Brain pericyte (primary cell): ENCODE results near the gene POP7.
"Not testable (repeated sequence)": the region's sequence is repeated elsewhere in the genome, so short reads cannot be mapped to it uniquely, and the experiment has no call there.

ENCODE experiments used
- DNase-seq: peaks from one replicate; pipeline ENCODE4 v3.0.0-alpha.2; 2012; ENCODE audit warnings: low read depth, low spot score

Gene POP7

GRCh38 chr7:100691676-100692577 lies 14.0 kb upstream of the POP7 start:
- DNase-seq, result no peak

DNA sequence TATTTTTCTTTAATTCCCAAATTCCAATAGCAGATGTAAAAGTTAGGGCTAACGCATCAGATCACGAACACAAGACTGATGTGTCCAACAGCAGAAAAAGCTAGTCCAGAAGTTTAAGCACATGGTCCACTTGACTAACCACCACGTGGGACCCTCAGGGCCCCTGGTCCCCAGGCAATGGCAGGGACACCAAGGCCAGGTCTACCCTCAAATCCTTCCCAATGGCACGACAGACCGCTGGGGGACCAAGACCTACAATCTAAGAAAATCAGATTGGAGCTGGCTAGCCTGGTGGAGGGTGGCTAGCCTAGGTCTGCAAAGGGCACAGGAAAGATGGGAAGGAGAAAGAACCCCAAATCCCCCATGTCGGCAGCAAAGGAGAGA lies 13.4 kb upstream of the POP7 start:
- no peak for DNase-seq

DNA sequence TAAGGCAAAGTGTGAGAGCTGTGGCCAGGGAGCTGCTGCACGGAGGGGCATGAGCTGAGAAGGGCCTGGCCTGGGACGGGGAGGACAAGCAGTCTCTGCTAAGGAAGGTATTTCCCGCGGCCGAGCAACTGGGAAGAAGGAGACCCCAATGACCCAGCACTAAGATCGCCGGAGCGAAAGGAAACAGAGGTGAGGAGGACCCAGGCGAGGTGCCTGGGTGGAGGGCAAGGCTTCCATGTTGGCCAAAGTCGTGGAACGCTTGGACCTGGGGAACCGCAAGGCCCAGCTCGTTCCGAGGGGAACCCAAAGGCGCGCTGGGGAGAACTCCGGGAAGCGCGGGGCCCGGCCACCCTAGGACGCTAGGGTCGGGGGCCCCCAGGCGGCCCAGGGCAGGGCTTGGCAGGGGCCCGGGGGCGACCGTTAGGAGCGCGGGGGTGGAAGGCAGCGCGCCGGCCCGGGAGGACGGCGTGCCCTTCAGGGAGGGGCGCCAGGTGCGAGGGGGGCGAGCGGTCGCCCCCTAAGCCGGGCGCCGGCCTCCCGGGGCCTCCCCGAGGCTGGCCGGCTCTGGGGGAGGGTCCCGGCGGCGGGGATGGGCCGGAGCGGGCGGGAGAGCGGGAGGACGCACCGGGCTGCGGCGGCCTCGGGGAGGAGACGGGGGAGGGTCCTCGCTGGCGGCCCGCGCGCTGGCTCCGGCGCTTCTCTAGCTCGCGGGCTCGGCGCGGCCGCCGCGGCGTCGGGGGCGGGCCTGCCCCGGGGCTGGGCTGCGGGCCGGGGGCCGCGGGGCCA lies 12.4 kb upstream of the POP7 start:
- DNase-seq, result no peak

- no peak for DNase-seq
Observed at GRCh38 chr7:100694098-100694745, 11.7 kb upstream of the POP7 start, which contains the start of gene GIGYF1. TSS of gene GIGYF1 (minus strand) at chr7:100694250. CDS start at chr7:100688238, 6,012 bp downstream.

DNA sequence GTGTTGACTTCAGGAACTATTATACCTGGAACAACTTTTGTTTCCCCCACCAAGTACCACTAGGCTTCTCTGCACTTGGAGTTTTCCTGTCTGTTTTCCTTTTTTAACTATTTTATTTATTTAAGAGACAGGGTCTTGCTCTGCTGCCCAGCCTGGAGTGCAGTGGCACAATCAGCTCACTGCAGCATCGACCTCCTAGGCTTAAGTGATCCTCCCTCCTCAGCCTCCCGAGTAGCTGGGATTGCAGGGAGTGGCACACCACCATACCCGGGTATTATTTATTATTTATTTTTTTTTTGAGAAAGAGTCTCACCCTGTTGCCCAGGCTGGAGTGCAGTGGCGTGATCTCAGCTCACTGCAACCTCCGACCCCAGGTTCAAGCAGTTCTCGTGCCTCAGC lies 9.8 kb upstream of the POP7 start:
- DNase-seq, result no peak

- DNase-seq, result no peak
Observed at GRCh38 chr7:100699018-100699417, 6.9 kb upstream of the POP7 start.

DNA sequence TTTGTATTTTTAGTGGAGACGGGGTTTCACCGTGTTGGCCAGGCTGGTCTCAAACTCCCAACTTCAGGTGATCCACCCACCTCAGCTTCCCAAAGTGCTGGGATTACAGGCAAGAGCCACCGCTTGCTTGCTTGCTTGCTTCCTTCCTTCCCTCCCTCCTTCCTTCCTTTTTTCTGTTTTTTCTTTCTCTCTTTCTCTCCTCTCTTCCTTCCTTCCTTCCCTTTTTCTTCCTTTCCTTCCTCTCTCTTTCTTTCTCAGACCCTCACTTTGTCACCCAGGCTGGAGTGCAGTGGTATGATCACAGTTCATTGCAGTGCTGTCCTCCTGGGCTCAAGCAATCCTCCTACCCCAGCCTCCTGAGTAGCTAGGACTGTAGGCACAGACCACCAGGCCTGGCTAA lies 4.8 kb upstream of the POP7 start:
- DNase-seq, result not testable (repeated sequence)

- peak; percentile 44 for DNase-seq
Observed at GRCh38 chr7:100705320-100705752, 585 bp upstream of the POP7 start.

GRCh38 chr7:100706672-100707311 lies 871 bp downstream of the POP7 start:
- no peak for DNase-seq

DNA sequence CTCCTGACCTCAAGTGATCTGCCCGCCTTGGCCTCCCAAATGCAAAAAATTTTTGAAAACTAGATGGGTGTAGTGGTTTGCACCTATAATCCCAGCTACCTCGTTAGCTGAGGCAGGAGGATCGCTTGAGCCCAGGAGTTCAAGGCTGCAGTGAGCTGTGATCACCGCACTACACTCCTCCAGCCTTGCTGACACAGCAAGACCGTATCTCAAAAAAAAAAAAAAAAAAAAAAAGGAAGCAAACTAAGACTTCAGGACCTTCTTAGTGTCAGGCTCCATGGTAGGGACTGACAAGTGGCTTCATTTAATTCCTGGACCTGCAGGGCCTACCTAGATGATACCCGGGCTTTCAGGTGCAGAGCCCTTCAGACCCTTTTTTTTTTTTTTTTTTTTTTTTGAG lies 2.5 kb downstream of the POP7 start:
- no peak for DNase-seq

DNA sequence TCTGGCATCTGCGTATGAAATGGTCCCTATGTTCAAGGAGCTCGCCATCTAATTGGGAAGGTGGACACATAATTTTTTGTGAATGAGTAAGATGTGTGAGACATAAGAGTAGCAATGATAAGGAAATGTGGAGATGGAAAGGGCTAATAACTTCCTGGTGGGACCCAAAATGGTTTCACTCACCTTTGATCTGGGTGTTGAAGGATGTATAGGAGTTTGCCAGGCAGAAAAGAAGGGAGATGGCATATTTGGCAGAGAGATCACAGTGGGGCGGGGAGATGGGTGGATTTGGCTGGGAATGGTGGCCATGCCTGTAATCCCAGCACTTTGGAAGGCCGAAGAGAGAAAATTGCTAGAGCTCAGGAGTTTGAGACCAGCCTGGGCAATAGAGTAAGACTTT lies 4.5 kb downstream of the POP7 start:
- DNase-seq, result no peak

- no peak for DNase-seq
Observed at GRCh38 chr7:100711369-100711768, 5.4 kb downstream of the POP7 start.

GRCh38 chr7:100714725-100715124 lies 8.8 kb downstream of the POP7 start:
- no peak for DNase-seq

DNA sequence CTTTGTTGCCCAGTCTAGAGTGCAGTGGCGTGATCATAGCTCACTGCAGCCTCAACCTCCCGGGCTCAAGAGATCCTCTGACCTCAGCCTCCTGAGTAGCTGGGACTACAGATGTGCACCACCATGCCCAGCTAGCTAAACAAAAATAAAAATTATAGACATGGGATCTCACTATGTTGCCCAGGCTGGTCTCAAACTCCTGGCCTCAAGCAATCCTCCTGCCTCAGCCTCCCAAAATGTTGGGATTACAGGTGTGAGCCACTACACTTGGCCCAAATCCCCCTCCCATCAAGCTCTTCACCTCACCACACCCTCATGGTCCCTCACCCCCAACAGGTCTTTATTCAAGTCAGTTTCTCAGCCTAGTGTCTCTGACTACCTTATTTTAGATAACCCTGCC lies 11.2 kb downstream of the POP7 start:
- not testable (repeated sequence) for DNase-seq

GRCh38 chr7:100719523-100720278 lies 13.8 kb downstream of the POP7 start:
- no peak for DNase-seq

DNA sequence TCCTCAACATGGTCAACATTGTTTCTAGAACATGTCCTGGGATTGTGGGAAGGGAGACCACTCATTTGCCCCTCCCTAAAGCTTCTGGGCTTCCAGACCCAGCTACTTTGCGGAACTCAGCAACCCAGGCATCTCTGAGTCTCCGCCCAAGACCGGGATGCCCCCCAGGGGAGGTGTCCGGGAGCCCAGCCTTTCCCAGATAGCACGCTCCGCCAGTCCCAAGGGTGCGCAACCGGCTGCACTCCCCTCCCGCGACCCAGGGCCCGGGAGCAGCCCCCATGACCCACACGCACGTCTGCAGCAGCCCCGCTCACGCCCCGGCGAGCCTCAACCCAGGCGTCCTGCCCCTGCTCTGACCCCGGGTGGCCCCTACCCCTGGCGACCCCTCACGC lies 14.4 kb downstream of the POP7 start, which contains the start of gene EPO:
TSS of gene EPO (plus strand) at position 190 of the 392 bp plus-strand sequence. CDS start 513 bp downstream, outside the sequence.
- DNase-seq, result no peak

GRCh38 chr7:100720671-100721504 lies 15.0 kb downstream of the POP7 start:
- no peak for DNase-seq

- no peak for DNase-seq
Observed at GRCh38 chr7:100721505-100721812, 15.5 kb downstream of the POP7 start.

DNA sequence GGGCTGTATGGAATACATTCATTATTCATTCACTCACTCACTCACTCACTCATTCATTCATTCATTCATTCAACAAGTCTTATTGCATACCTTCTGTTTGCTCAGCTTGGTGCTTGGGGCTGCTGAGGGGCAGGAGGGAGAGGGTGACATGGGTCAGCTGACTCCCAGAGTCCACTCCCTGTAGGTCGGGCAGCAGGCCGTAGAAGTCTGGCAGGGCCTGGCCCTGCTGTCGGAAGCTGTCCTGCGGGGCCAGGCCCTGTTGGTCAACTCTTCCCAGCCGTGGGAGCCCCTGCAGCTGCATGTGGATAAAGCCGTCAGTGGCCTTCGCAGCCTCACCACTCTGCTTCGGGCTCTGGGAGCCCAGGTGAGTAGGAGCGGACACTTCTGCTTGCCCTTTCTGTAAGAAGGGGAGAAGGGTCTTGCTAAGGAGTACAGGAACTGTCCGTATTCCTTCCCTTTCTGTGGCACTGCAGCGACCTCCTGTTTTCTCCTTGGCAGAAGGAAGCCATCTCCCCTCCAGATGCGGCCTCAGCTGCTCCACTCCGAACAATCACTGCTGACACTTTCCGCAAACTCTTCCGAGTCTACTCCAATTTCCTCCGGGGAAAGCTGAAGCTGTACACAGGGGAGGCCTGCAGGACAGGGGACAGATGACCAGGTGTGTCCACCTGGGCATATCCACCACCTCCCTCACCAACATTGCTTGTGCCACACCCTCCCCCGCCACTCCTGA lies 16.7 kb downstream of the POP7 start:
- DNase-seq, result no peak
